ENCODE data around the gene PCDH10. TPM values are rescaled to one million over a fixed set of nuclear protein-coding genes. Genes with fewer than 3 reads are reported as not detected.

The PCDH10 gene
- total RNA-seq, 4 donors from 2014 or later: under 0.01 to 0.46 (median 0.16) TPM; not detected in 1

- DNase-seq (ENCODE audit: low spot score): no peak
- TF ChIP-seq CTCF (IDR thresholded peaks at IDR 0.05): no peak
- no peak for ATAC-seq (ENCODE audit: low FRiP score)
These were observed 19.9 kb upstream of the PCDH10 start for GRCh38 chr4:133129237-133129636.

GRCh38 chr4:133130171-133130570 lies 18.9 kb upstream of the PCDH10 start:
- no peak for TF ChIP-seq CTCF (IDR thresholded peaks at IDR 0.05)
- DNase-seq (ENCODE audit: low spot score): no peak
- ATAC-seq (ENCODE audit: low FRiP score): no peak

- ATAC-seq (ENCODE audit: low FRiP score) (no peak), DNase-seq (ENCODE audit: low spot score) (no peak)
- TF ChIP-seq CTCF (IDR thresholded peaks at IDR 0.05): no peak
These were observed 17.1 kb upstream of the PCDH10 start for GRCh38 chr4:133131829-133132460.

- ATAC-seq (ENCODE audit: low FRiP score) (no peak), DNase-seq (ENCODE audit: low spot score) (no peak)
- no peak for TF ChIP-seq CTCF (IDR thresholded peaks at IDR 0.05)
These were observed 12.3 kb upstream of the PCDH10 start for GRCh38 chr4:133136833-133137232.

GRCh38 chr4:133137571-133137970 lies 11.5 kb upstream of the PCDH10 start:
- TF ChIP-seq CTCF (IDR thresholded peaks at IDR 0.05): no peak
- ATAC-seq (ENCODE audit: low FRiP score) (no peak), DNase-seq (ENCODE audit: low spot score) (no peak)

- ATAC-seq (ENCODE audit: low FRiP score) (no peak), DNase-seq (ENCODE audit: low spot score) (no peak)
- no peak for TF ChIP-seq CTCF (IDR thresholded peaks at IDR 0.05)
These were observed 5.2 kb upstream of the PCDH10 start for GRCh38 chr4:133143775-133144430.

GRCh38 chr4:133145241-133145640 lies 3.9 kb upstream of the PCDH10 start:
- no peak for ATAC-seq (ENCODE audit: low FRiP score)
- DNase-seq (ENCODE audit: low spot score): no peak
- no peak for TF ChIP-seq CTCF (IDR thresholded peaks at IDR 0.05)

Measured in omental fat pad (tissue), 4 donors.